HFFc6 (cell line): ENCODE measurements around the gene IRS2. TPM values are rescaled to one million over a fixed set of nuclear protein-coding genes. Genes with fewer than 3 reads are reported as not detected.

Experiments
- DNase-seq: peaks from one replicate; pipeline ENCODE4 v3.0.0-alpha.2; 2018
- H3K27ac Mint-ChIP-seq: 2 replicates; pipeline ENCODE4 v1.8.0; 2020; ENCODE audit warnings: mild to moderate bottlenecking, mixed read lengths
- H3K27me3 Mint-ChIP-seq: 2 replicates; pipeline ENCODE4 v1.8.0; 2021; ENCODE audit warnings: mild to moderate bottlenecking, moderate library complexity, mixed read lengths; ENCODE audit not compliant: insufficient read depth
- H3K36me3 Mint-ChIP-seq: 2 replicates; pipeline ENCODE4 v1.8.0; 2021; ENCODE audit warnings: low read depth, mixed read lengths
- H3K4me1 Mint-ChIP-seq: 2 replicates; pipeline ENCODE4 v1.8.0; 2020; ENCODE audit warnings: low read depth, mixed read lengths
- H3K4me3 Mint-ChIP-seq: 2 replicates; pipeline ENCODE4 v1.8.0; 2020; ENCODE audit warnings: mild to moderate bottlenecking, moderate library complexity, mixed read lengths
- H3K9me3 Mint-ChIP-seq: 2 replicates; pipeline ENCODE4 v1.8.0; 2020; ENCODE audit warnings: mild to moderate bottlenecking, mixed read lengths
- total RNA-seq, 6 experiments: library from RNA; stranded (reverse); fragmentation: NEBNext Ultra II Directional; extraction: Animal tissue kit (Norgen Biotek cat#: 25700); gene quantifications; 2 replicates in 1 of 6; 3 replicates in 5 of 6; pipeline ENCODE4 v1.2.3, GENCODE V29; 2021
- TF ChIP-seq, protein P1 (sequence below): fragments of 200-600 bp; sonication (generic); IDR thresholded peaks from 2 replicates; pipeline ENCODE4 v1.5.0; 2021; ENCODE audit warnings: antibody characterized with exemption, mild to moderate bottlenecking

Gene IRS2
- total RNA-seq, 6 experiments from 2014 or later: 5.2 to 11.1 (median 5.5) TPM

DNA sequence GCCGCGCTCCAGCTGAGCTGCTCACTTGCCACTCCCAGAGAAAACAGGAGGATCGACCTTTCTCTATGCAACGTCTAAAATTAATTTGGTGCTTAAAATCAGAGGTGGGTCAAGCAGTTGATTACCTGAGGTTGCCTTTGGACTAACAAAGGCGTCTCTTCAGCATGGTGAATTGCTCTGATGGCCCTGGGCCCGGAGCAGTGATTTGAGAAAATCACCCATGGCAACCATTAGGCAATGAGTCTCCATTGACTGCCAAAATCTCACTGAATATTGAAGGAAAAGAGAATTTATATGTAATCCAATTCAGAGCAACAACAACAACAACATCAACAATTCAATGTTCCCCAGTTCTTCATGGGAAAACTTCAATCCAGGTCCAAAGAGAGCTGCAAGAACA lies 61.8 kb downstream of the IRS2 start:
- Mint-ChIP-seq H3K27me3 (peaks cover 35% of the 10 kb centered on the region), H3K27ac (no peak overlapping the region), H3K4me1 (peaks cover 9% of the 10 kb centered on the region; the same call in 1 of the 2 replicates), H3K36me3 (no peaks in the 10 kb centered on the region), H3K9me3 (no peaks in the 10 kb centered on the region), H3K4me3 (no peak overlapping the region)
- TF ChIP-seq, protein P1, sequence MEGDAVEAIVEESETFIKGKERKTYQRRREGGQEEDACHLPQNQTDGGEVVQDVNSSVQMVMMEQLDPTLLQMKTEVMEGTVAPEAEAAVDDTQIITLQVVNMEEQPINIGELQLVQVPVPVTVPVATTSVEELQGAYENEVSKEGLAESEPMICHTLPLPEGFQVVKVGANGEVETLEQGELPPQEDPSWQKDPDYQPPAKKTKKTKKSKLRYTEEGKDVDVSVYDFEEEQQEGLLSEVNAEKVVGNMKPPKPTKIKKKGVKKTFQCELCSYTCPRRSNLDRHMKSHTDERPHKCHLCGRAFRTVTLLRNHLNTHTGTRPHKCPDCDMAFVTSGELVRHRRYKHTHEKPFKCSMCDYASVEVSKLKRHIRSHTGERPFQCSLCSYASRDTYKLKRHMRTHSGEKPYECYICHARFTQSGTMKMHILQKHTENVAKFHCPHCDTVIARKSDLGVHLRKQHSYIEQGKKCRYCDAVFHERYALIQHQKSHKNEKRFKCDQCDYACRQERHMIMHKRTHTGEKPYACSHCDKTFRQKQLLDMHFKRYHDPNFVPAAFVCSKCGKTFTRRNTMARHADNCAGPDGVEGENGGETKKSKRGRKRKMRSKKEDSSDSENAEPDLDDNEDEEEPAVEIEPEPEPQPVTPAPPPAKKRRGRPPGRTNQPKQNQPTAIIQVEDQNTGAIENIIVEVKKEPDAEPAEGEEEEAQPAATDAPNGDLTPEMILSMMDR: no peak
- no peak for DNase-seq

DNA sequence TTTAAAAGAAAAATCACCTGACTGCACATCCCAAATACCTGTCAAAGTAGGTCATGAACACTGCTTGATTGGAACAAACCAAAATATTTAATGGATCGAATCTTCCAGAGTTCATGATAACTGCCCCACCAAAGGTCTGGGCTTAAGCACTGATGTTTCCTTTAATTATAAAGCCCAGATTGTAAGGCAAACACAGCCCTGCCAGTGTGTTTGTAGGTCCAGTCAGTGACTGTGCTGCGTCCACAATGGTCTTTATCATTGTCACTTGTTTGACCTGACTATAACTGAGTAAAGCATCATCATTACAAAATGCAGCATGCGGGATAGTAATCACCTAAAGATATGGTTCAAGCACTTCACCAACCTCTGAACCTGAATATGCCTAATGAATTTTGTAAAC lies 63.3 kb downstream of the IRS2 start:
- TF ChIP-seq, protein P1: no peak
- Mint-ChIP-seq H3K9me3 (no peaks in the 10 kb centered on the region), H3K36me3 (no peaks in the 10 kb centered on the region), H3K27me3 (peaks cover 26% of the 10 kb centered on the region), H3K4me1 (no peaks in the 10 kb centered on the region), H3K27ac (no peak overlapping the region), H3K4me3 (no peak overlapping the region)
- no peak for DNase-seq

DNA sequence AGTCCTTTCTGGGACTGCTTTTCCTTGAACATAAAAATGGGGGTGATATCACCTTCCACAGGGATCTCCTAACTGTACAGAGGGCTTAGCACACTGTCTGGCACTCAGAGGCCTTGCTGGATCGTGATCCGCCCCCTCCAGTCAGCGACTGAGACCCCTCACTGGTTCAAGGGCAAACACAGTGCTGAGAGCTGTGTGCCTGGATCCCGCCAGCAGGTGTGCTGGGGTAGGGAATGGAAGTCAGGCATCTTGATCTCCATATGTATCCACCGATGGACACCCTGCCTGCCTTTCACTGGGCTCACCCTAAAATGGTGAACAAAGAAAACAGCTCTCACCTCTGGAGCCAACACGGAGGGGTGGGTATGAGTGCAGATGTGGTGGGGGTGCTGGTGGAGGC lies 64.3 kb downstream of the IRS2 start:
- H3K27me3 Mint-ChIP-seq: peaks cover 24% of the 10 kb centered on the region
- H3K27ac Mint-ChIP-seq: no peak overlapping the region
- H3K36me3 Mint-ChIP-seq: no peaks in the 10 kb centered on the region
- no peak overlapping the region for H3K4me3 Mint-ChIP-seq
- no peak for DNase-seq
- no peaks in the 10 kb centered on the region for H3K4me1 Mint-ChIP-seq
- TF ChIP-seq, protein P1: no peak
- H3K9me3 Mint-ChIP-seq: no peaks in the 10 kb centered on the region

DNA sequence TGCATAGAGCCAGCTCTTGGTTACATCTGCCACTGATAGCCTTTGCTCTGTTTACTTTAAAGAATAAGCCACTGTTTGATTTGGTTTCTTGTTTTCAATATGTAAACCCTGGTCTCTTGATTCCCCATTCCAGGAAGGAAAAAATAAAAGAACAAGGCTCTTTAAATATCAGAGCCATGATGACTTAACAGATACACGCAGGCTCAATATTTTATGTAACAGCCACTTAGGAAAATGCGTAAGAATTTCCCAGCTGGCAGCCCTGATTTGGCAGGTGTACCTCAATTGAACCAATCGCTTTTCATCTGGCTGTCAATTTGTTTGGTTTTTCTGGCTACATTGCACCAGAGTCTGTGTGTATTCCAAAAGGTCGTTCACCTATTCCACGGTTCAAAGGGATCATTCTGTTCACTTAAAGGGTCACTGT lies 65.6 kb downstream of the IRS2 start:
- H3K27ac Mint-ChIP-seq: no peak overlapping the region
- H3K9me3 Mint-ChIP-seq: no peaks in the 10 kb centered on the region
- TF ChIP-seq, protein P1: no peak
- peaks cover 21% of the 10 kb centered on the region for H3K27me3 Mint-ChIP-seq
- no peak overlapping the region for H3K4me3 Mint-ChIP-seq
- H3K36me3 Mint-ChIP-seq: no peaks in the 10 kb centered on the region
- no peaks in the 10 kb centered on the region for H3K4me1 Mint-ChIP-seq
- no peak for DNase-seq

DNA sequence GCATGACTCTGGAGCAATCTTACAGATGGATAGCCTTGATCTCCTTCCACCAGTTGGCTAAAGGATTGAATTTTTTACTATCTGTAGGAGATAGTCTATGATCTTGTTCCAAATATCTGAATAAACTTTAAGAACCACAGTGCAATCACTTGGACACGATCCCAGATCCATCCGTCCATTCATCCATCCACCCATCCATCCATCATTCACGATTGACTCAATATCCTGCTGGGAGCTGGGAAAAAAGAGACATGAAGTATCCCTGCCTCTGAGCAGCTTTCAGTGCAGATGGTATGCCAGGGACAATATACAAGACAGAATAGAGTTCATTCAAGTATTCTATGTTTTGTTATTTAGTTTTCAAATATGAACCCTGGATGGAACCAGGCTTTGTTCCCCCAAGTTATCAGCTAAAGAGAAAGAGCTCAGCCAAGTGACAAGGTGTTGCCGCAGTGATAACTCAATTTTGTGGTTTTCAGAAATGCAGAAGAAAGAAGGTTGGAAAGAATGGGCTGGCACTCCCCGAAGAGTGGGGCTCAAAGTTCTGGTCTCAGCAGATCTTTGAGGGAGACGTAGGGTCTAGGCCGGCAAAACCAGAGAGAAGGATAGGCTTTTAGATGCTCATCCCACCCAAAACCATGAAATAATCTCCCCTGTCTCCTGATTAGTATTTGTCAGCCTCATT lies 66.3 kb downstream of the IRS2 start:
- TF ChIP-seq, protein P1: no peak
- no peak overlapping the region for H3K4me3 Mint-ChIP-seq
- no peak for DNase-seq
- H3K9me3 Mint-ChIP-seq: no peaks in the 10 kb centered on the region
- no peaks in the 10 kb centered on the region for H3K36me3 Mint-ChIP-seq
- H3K27me3 Mint-ChIP-seq: peaks cover 18% of the 10 kb centered on the region
- H3K27ac Mint-ChIP-seq: no peak overlapping the region
- H3K4me1 Mint-ChIP-seq: no peaks in the 10 kb centered on the region
